Cardiac muscle cell (in vitro differentiated cells and primary cell): ENCODE measurements around the gene SEPTIN5. TPM values are rescaled to one million over a fixed set of nuclear protein-coding genes. Genes with fewer than 3 reads are reported as not detected.

Experiments used
- DNase-seq, 2 donors: peaks; one replicate each; pipeline versions ENCODE4 v3.0.0 to v3.0.0-alpha.2; 2010 to 2017; ENCODE audit warnings: low read depth in 1 of 2, low spot score in 1 of 2
- H3K27ac ChIP-seq: fragments of 200-600 bp; sonication (generic); 2 replicates; pipeline ENCODE4 v1.5.1; 2016
- H3K27me3 ChIP-seq: fragments of 200-600 bp; sonication (generic); 2 replicates; pipeline ENCODE4 v1.6.0; 2016; ENCODE audit warnings: control low read depth
- H3K36me3 ChIP-seq: fragments of 200-600 bp; sonication (generic); 2 replicates; pipeline ENCODE4 v1.5.1; 2016; ENCODE audit warnings: control low read depth
- H3K4me1 ChIP-seq: fragments of 200-600 bp; sonication (generic); 2 replicates; pipeline ENCODE4 v1.8.1; 2017; ENCODE audit warnings: low read depth, mild to moderate bottlenecking, mixed run types
- H3K4me3 ChIP-seq: fragments of 200-600 bp; sonication (generic); 2 replicates; pipeline ENCODE4 v1.5.1; 2016; ENCODE audit warnings: mild to moderate bottlenecking
- H3K9me3 ChIP-seq: fragments of 200-600 bp; sonication (generic); 2 replicates; pipeline ENCODE4 v1.5.1; 2017; ENCODE audit warnings: low read depth, mild to moderate bottlenecking, control low read depth
- CTCF ChIP-seq: IDR thresholded peaks from 2 replicates; pipeline ENCODE4 v1.5.1; 2012; ENCODE audit warnings: low read depth, mild to moderate bottlenecking, low read length
- polyA plus RNA-seq: library from polyadenylated mRNA; unstranded; fragments of >200 nt; fragmentation: Nextera tagmentation; extraction: Ambion mirVana; gene quantifications from 2 replicates; pipeline ENCODE4 v1.2.1, GENCODE V29; 2016
- total RNA-seq: library from RNA; depleted of rRNA; stranded (reverse); fragments of >200 nt; gene quantifications from 2 replicates; pipeline ENCODE4 v1.2.3, GENCODE V29; 2016

Gene SEPTIN5
- total and polyA plus RNA-seq, 2 experiments from 2014 or later: 129 to 303 TPM

DNA sequence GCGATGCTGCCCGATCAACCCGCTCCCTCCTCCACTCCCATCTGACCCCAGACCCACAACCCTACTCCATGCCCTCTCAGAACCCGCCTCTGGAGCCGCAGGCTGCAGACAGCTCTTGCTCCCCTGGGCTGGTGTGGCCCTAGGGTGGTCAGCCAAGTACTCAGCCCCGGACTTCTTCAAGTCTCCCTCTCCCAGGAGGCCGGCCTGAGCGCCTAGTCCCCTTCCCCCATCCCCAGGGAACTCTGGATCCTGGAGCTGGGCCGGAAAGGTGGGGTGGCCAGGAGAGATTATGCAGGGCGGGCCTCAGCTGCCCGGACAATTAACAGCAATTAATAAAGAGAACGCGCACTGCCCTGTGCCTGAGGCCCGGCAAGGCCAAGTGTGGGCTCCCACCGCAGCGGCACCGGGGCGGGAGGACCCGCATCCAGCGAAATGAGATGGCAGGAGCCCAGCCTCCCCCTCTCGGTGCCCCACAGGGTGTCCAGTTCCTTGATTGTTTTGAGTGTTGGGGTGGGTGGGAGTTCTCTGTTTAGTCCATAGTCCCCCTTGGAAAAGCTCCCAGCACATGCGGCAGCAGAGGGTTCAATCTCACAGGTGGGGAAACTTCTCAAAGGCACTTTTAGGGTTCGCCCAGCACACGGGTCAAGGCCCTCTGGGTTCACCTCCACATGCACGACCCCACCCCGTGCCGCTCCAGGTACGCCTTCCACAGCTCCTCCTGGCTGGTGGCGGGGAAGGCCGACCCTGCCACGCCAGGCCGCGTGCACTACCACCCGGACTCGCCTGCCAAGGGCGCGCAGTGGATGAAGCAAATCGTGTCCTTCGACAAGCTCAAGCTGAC is 49.4 kb downstream of the SEPTIN5 start:
- no peaks in the 10 kb centered on the region for H3K4me1 ChIP-seq

DNA sequence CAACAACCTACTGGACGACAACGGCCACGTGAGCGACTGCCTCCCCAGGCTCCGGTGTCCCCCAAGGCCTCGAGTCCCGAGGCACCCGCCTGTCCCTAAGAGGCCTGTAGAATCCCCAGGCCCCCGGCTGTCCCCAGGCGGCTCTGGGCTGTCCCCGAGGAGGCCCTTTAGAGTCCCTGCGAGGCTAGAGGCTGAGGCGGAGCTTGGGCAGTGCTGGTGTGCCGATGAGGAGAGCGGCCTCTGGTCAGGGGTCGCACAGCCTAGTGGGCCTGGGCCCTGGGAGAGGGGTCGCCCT is 49.9 kb downstream of the SEPTIN5 start:
- Histone ChIP-seq H3K27ac (no peak overlapping the region), H3K4me1 (no peaks in the 10 kb centered on the region), H3K4me3 (no peak overlapping the region), H3K27me3 (peaks cover 97% of the 10 kb centered on the region), H3K9me3 (no peaks in the 10 kb centered on the region), H3K36me3 (no peaks in the 10 kb centered on the region)
- DNase-seq: no peak
- TF ChIP-seq CTCF: no peak

More for the DNA sequence above, 49.4 kb downstream of the SEPTIN5 start:
- Histone ChIP-seq H3K27me3 (peaks cover 97% of the 10 kb centered on the region), H3K4me3 (no peak overlapping the region), H3K36me3 (no peaks in the 10 kb centered on the region), H3K9me3 (no peaks in the 10 kb centered on the region), H3K27ac (no peak overlapping the region)
- DNase-seq: no peak
- no peak for TF ChIP-seq CTCF

GRCh38 chr22:19764636-19765476 is 50.6 kb downstream of the SEPTIN5 start:
- TF ChIP-seq CTCF: no peak
- DNase-seq: no peak
- Histone ChIP-seq H3K27me3 (peaks cover 97% of the 10 kb centered on the region), H3K4me3 (no peak overlapping the region), H3K27ac (no peak overlapping the region), H3K9me3 (no peaks in the 10 kb centered on the region), H3K36me3 (no peaks in the 10 kb centered on the region), H3K4me1 (no peaks in the 10 kb centered on the region)

DNA sequence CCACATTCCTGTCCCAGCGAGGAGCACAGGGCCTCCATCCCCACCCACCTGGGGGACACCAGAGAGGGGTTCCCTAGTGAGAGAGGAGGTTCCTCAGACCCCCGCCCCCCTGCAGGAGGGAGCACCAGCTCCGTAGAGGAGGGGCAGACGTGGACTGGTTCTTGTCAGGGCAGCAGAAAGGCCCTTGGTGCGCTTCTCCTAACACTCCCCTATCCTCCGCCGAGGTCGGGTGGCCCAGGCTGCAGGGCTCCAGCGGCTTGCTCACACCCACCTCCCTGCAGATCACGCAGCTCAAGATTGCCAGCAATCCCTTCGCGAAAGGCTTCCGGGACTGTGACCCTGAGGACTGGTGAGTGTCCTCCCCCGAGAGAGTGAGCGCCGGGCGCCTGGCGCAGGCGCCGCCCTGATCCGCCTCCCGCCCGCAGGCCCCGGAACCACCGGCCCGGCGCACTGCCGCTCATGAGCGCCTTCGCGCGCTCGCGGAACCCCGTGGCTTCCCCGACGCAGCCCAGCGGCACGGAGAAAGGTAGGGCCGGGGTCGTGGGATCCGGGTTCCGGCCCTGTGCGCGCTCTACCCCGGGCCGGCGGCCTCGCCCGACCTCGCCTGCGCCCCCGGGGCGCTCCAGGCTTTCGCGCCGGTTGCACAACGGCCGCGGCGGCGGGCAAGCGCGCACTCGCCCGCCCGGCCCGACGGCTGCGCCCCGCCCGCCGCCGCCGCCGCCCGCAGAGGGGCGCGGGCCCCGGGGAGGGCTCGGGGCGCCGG is 51.4 kb downstream of the SEPTIN5 start:
- H3K27me3 ChIP-seq: peaks cover 99% of the 10 kb centered on the region
- no peaks in the 10 kb centered on the region for H3K36me3 ChIP-seq
- H3K4me3 ChIP-seq: no peak overlapping the region
- no peaks in the 10 kb centered on the region for H3K4me1 ChIP-seq
- no peak overlapping the region for H3K27ac ChIP-seq
- TF ChIP-seq CTCF: no peak
- H3K9me3 ChIP-seq: no peaks in the 10 kb centered on the region
- DNase-seq: peak in 1 of 2 donors; percentile 29

- Histone ChIP-seq H3K27me3 (peaks cover 100% of the 10 kb centered on the region), H3K36me3 (no peaks in the 10 kb centered on the region), H3K4me3 (peak overlapping the region; percentile 20), H3K27ac (no peak overlapping the region), H3K4me1 (no peaks in the 10 kb centered on the region), H3K9me3 (no peaks in the 10 kb centered on the region)
- TF ChIP-seq CTCF: no peak
- DNase-seq: no peak
These were observed 51.9 kb downstream of the SEPTIN5 start for GRCh38 chr22:19766240-19766510.
